Right cardiac atrium (tissue), 5 donors: ENCODE measurements around the gene GJD2. TPM values are rescaled to one million over a fixed set of nuclear protein-coding genes. Genes with fewer than 3 reads are reported as not detected.

Experiments used
- ATAC-seq, 2 donors: fragments of 200-7000 bp; cut with Tn5 transposase; one replicate each; pipeline versions ENCODE4 v1.8.0 to v1.9.1; 2020; ENCODE audit warnings: moderate library complexity in 2 of 2, mild to moderate bottlenecking in 1 of 2
- DNase-seq, 3 donors: peaks; one replicate each; pipeline ENCODE4 v3.0.0-alpha.2; 2020
- H3K27ac ChIP-seq: one replicate; pipeline ENCODE4 v1.5.1; 2013; ENCODE audit warnings: mild to moderate bottlenecking, low read length, control low read depth, moderate library complexity
- H3K27me3 ChIP-seq: one replicate; pipeline ENCODE4 v1.6.1; 2013; ENCODE audit not compliant: control insufficient read depth, insufficient read depth
- H3K4me1 ChIP-seq: one replicate; pipeline ENCODE4 v1.6.1; 2013; ENCODE audit warnings: low read length; ENCODE audit not compliant: control insufficient read depth, insufficient read depth
- H3K4me3 ChIP-seq: one replicate; pipeline ENCODE4 v1.5.1; 2013; ENCODE audit warnings: low read length, control low read depth
- H3K9me3 ChIP-seq: one replicate; pipeline ENCODE4 v1.6.1; 2013; ENCODE audit warnings: low read length; ENCODE audit not compliant: control insufficient read depth
- WGBS: extraction: QIAGEN DNeasy Blood & Tissue Kit; methylation state at CpG from one replicate; pipeline ENCODE4 v1.1.7; 2013; 5-methylcytosine and 5-hydroxymethylcytosine counted together
- intact Hi-C, 4 donors: fragments of 100-400 bp; cut with DNase I; formaldehyde crosslinking; loops; one replicate each; pipeline versions ENCODE4 v1.11.0 to v1.14.0; 2022 to 2023
- polyA plus RNA-seq: library from polyadenylated mRNA; stranded (reverse); fragments of 200-250 nt; gene quantifications from one replicate; pipeline ENCODE4 v1.2.3, GENCODE V29; 2013
- total RNA-seq, 4 donors: library from RNA; stranded (reverse); fragmentation: NEBNext Ultra II Directional; extraction: Animal tissue kit (Norgen Biotek cat#: 25700); gene quantifications; one replicate each; pipeline ENCODE4 v1.2.1, GENCODE V29; 2021
- donor health status: healthy with polysubstance abuse.
- donor health status: DM: no; HTN: yes; CAD: no.
- donor health status: DM: no; HTN: no; CAD: no.
- donor health status: DM: no; HTN: yes; CAD: no; lungs with severe emphysema.
- donor health status: DM: yes; HTN: yes; CAD: no.

The GJD2 gene
- total and polyA plus RNA-seq, 5 donors: 2.0 to 34.1 (median 7.4) TPM

GRCh38 chr15:34773917-34774316 is 19.1 kb upstream of the GJD2 start:
- H3K4me1 ChIP-seq: no peaks in the 10 kb centered on the region
- DNase-seq: no peak
- no peaks in the 10 kb centered on the region for H3K27me3 ChIP-seq
- no peak overlapping the region for H3K27ac ChIP-seq
- 41% methylated on average over 2 of the region's 2 CpGs for WGBS
- no peaks in the 10 kb centered on the region for H3K9me3 ChIP-seq
- ATAC-seq: no peak
- intact Hi-C loops: no loop called here
- no peak overlapping the region for H3K4me3 ChIP-seq

- ATAC-seq (no peak), DNase-seq (no peak)
- H3K27ac ChIP-seq: no peak overlapping the region
- no peaks in the 10 kb centered on the region for H3K4me1 ChIP-seq
- H3K9me3 ChIP-seq: no peaks in the 10 kb centered on the region
- H3K4me3 ChIP-seq: no peak overlapping the region
- no peaks in the 10 kb centered on the region for H3K27me3 ChIP-seq
- intact Hi-C loops: no loop called here
Observed at GRCh38 chr15:34773013-34773412, 18.2 kb upstream of the GJD2 start.

DNA sequence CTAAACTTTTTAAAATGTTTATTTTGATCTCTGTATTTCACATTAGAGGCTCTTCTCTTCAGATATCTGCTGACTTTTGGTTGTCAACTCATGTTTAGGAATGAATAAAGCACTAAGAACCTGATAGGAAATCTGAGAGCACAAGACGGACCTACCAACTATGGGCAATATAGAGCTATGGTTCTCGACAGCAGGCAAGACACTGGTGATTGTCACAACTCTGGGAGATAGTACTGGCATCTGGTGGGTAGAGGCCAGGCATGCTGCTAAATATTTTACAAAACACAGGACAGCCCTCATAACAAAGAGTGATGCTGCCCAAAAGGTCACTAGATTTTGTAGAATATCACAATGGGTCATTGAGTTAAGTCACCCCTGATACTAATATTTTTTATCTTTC is 17.5 kb upstream of the GJD2 start:
- Histone ChIP-seq H3K4me1 (no peaks in the 10 kb centered on the region), H3K27ac (no peak overlapping the region), H3K9me3 (no peaks in the 10 kb centered on the region), H3K27me3 (no peaks in the 10 kb centered on the region), H3K4me3 (no peak overlapping the region)
- 48% methylated on average over 2 of the region's 2 CpGs for WGBS
- intact Hi-C loops: no loop called here
- ATAC-seq (peak in 1 of 2 donors; percentile 66), DNase-seq (no peak)

DNA sequence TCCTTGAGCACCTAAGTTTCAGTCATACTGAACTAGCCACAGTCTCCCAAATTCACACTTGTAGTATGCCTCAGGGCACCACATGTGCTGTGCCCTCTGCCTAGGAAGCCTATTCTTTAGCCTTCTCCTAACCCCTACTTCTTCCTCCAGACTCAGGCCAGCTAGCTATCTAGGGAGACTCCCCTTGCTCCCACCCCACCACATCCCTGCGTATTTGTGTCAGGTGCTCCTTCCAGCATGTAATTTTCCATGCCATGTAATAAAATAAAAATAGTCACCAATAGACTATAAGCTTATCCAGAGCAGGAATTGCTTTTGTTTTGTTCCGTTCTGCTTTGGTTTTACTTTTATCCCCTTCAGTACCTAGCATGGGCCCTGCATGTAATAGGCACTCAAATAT is 14.9 kb upstream of the GJD2 start:
- DNase-seq: no peak
- H3K4me3 ChIP-seq: no peak overlapping the region
- no peak overlapping the region for H3K27ac ChIP-seq
- intact Hi-C loops: no loop called here
- 77% methylated on average over 2 of the region's 2 CpGs for WGBS
- no peaks in the 10 kb centered on the region for H3K27me3 ChIP-seq
- ATAC-seq: no peak
- H3K4me1 ChIP-seq: no peaks in the 10 kb centered on the region
- no peaks in the 10 kb centered on the region for H3K9me3 ChIP-seq

GRCh38 chr15:34768530-34768929 is 13.7 kb upstream of the GJD2 start:
- no peaks in the 10 kb centered on the region for H3K9me3 ChIP-seq
- DNase-seq: no peak
- ATAC-seq: no peak
- no peak overlapping the region for H3K27ac ChIP-seq
- H3K27me3 ChIP-seq: no peaks in the 10 kb centered on the region
- H3K4me1 ChIP-seq: no peaks in the 10 kb centered on the region
- no peak overlapping the region for H3K4me3 ChIP-seq
- intact Hi-C loops: no loop called here

DNA sequence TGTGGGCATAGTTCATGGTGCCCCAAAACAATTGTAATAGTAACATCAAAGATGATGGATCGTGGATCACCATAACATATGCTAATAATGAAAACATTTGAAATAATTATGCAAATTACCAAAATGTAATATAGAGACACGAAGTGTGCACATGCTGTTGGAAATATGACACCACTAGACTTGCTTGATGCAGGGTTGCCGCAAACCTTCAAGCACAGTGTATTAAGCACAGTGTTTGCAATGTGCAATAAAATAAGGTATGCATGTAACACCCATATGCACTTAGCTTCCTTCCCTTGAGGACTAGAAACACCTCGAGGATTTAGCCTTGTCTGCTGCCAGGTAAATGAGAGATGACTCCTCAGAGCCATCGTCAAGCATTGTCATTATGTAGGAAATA is 10.9 kb upstream of the GJD2 start:
- H3K9me3 ChIP-seq: no peaks in the 10 kb centered on the region
- H3K4me1 ChIP-seq: no peaks in the 10 kb centered on the region
- WGBS: 78% methylated on average over 5 of the region's 5 CpGs
- H3K27me3 ChIP-seq: no peaks in the 10 kb centered on the region
- DNase-seq (no peak), ATAC-seq (no peak)
- no peak overlapping the region for H3K4me3 ChIP-seq
- H3K27ac ChIP-seq: no peak overlapping the region
- intact Hi-C loops: no loop called here

DNA sequence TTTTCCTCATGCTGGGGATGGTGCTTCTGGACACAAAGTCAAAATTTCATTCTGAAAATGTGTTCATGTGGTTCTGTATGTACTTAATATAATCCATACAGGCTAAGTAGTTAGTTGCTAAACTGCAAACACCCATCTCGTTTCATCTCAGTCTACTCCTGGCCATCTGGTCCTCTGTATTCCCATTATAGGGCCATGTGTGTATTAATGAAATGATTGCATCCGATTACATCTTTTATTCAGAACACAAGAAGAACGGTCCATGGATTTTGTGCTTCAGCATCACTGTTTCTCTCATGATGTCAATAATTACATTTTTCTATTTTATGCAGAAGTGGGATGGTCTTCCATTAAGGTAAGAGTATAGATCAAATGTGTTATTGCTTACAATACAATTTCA is 6.1 kb upstream of the GJD2 start:
- Histone ChIP-seq H3K4me3 (no peak overlapping the region), H3K9me3 (no peaks in the 10 kb centered on the region), H3K27me3 (no peaks in the 10 kb centered on the region), H3K27ac (no peak overlapping the region), H3K4me1 (no peaks in the 10 kb centered on the region)
- ATAC-seq: no peak
- no peak for DNase-seq
- intact Hi-C loops: no loop called here
- 53% methylated on average over 3 of the region's 3 CpGs for WGBS

DNA sequence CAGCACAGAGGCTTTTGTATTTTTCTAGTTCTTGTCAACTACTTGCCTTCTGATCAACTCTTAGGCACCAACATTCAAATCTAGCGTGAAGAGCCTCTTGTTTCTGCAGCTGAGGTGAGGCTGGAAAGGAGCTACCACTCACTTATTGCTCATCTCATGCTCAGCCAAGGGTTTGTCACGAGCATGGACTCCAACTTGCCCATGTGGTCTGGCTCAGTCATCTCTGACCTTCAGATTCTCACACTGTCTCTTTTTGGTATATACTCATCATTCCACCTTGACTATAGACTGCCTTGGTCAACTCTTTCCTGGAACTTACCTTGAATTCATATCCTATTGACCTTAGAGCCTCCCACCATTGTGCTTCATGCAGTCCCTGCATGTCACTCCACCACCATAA is 5.2 kb upstream of the GJD2 start:
- intact Hi-C loops: no loop called here
- ATAC-seq (no peak), DNase-seq (no peak)
- Histone ChIP-seq H3K27ac (no peak overlapping the region), H3K9me3 (no peaks in the 10 kb centered on the region), H3K4me3 (no peak overlapping the region), H3K27me3 (no peaks in the 10 kb centered on the region), H3K4me1 (no peaks in the 10 kb centered on the region)
- WGBS: 64% methylated on average over 2 of the region's 2 CpGs

- 56% methylated on average over 3 of the region's 3 CpGs for WGBS
- ATAC-seq (no peak), DNase-seq (no peak)
- Histone ChIP-seq H3K27me3 (no peaks in the 10 kb centered on the region), H3K27ac (no peak overlapping the region), H3K4me3 (no peak overlapping the region), H3K9me3 (no peaks in the 10 kb centered on the region), H3K4me1 (no peaks in the 10 kb centered on the region)
- intact Hi-C loops: no loop called here
Observed at GRCh38 chr15:34759347-34759746, 4.5 kb upstream of the GJD2 start.

DNA sequence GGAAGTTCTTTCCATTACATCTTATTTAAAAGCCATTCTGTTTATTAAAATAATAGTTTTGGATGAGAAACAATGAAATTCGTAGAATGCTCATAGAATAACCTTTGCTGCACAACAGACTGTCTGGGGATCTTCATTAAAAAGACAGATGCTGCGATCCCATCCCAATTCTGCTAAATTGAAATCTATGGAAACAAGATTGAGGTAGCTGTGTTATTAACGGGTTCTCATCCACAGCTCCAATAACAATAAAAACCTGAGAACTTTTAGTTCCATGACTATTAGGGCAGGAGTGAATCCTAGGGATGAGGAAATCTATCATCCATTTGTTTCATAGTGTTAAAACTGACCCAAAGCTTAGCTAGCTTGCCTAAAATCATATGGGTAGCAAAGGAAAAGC is 2.5 kb upstream of the GJD2 start:
- H3K4me3 ChIP-seq: no peak overlapping the region
- ATAC-seq (no peak), DNase-seq (no peak)
- no peaks in the 10 kb centered on the region for H3K9me3 ChIP-seq
- no peaks in the 10 kb centered on the region for H3K4me1 ChIP-seq
- intact Hi-C loops: no loop called here
- 75% methylated on average over 3 of the region's 3 CpGs for WGBS
- no peak overlapping the region for H3K27ac ChIP-seq
- no peaks in the 10 kb centered on the region for H3K27me3 ChIP-seq

DNA sequence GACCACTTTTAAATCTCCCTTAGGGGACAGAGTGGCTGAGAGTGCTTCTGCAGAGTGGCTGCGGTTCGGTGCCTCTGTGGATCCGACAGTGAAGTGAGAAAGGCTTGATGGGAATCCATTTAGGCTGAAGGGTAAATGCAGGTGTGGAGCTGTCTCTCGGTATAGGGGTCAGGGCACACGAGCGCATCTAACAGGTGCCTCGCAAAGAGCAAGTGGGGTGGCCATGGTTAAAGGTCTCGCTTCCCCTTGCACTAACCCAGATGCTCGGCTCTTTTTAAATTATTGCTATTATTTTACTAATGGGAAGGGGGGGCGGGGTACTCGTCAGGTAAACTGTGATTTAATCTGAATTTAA is 598 bp upstream of the GJD2 start:
- H3K27me3 ChIP-seq: no peaks in the 10 kb centered on the region
- intact Hi-C loops: no loop called here
- peak overlapping the region; percentile 26 for H3K4me3 ChIP-seq
- DNase-seq (peak in 1 of 3 donors; percentile 17), ATAC-seq (no peak)
- H3K9me3 ChIP-seq: no peaks in the 10 kb centered on the region
- H3K4me1 ChIP-seq: no peaks in the 10 kb centered on the region
- H3K27ac ChIP-seq: no peak overlapping the region
- 4% methylated on average over 11 of the region's 11 CpGs for WGBS

- WGBS: 7% methylated on average over 27 of the region's 27 CpGs
- no peaks in the 10 kb centered on the region for H3K27me3 ChIP-seq
- peak overlapping the region; percentile 26 for H3K4me3 ChIP-seq
- peak in 2 of 3 donors; percentile 22 to 38 for DNase-seq
- no peaks in the 10 kb centered on the region for H3K9me3 ChIP-seq
- no peak overlapping the region for H3K27ac ChIP-seq
- intact Hi-C loops: no loop called here
- ATAC-seq: peak in 1 of 2 donors; percentile 20
- no peaks in the 10 kb centered on the region for H3K4me1 ChIP-seq
Observed at GRCh38 chr15:34754171-34754601, 612 bp downstream of the GJD2 start.
